Uterus (tissue), 4 donors: ENCODE measurements around the gene CCDC88B. TPM values are rescaled to one million over a fixed set of nuclear protein-coding genes. Genes with fewer than 3 reads are reported as not detected.
"Not testable (repeated sequence)": the region's sequence is repeated elsewhere in the genome, so short reads cannot be mapped to it uniquely, and the experiment has no call there.

Experiments used
- DNase-seq, 2 donors: peaks; one replicate each; pipeline ENCODE4 v3.0.0-alpha.2; 2019 to 2020
- H3K27ac ChIP-seq, 2 donors: fragments of 200-600 bp; sonication (generic); 1 replicate in 1 of 2; 2 replicates in 1 of 2; pipeline ENCODE4 v1.5.1; 2016 to 2018
- H3K27me3 ChIP-seq, 2 donors: fragments of 200-600 bp; sonication (generic); one replicate each; pipeline ENCODE4 v1.5.1; 2018 to 2019; ENCODE audit warnings: control low read depth in 1 of 2
- H3K36me3 ChIP-seq, 2 donors: fragments of 200-600 bp; sonication (generic); one replicate each; pipeline ENCODE4 v1.5.1; 2019; ENCODE audit warnings: control low read depth in 1 of 2
- H3K4me1 ChIP-seq, 2 donors: fragments of 200-600 bp; sonication (generic); one replicate each; pipeline ENCODE4 v1.5.1; 2018 to 2019; ENCODE audit warnings: control low read depth in 1 of 2
- H3K4me3 ChIP-seq, 2 donors: fragments of 200-600 bp; sonication (generic); 1 replicate in 1 of 2; 2 replicates in 1 of 2; pipeline ENCODE4 v1.5.1; 2018 to 2019; ENCODE audit warnings: mild to moderate bottlenecking in 1 of 2
- H3K9me3 ChIP-seq, 2 donors: fragments of 200-600 bp; sonication (generic); one replicate each; pipeline ENCODE4 v1.5.1; 2019; ENCODE audit warnings: control low read depth in 1 of 2
- CTCF ChIP-seq, 4 experiments: fragments of 200-600 bp in 2 of 4; fragments of 450-650 bp in 2 of 4; sonication (generic) in 2 of 4; IDR thresholded peaks; one replicate each; pipeline ENCODE4 v1.5.1; 2016 to 2019; ENCODE audit warnings: antibody characterized with exemption in 4 of 4, mild to moderate bottlenecking in 2 of 4, moderate library complexity in 1 of 4
- POLR2A ChIP-seq, 2 donors: fragments of 450-650 bp; IDR thresholded peaks; one replicate each; pipeline ENCODE4 v1.6.1; 2016; ENCODE audit warnings: antibody characterized with exemption in 2 of 2, mild to moderate bottlenecking in 1 of 2, moderate library complexity in 1 of 2
- intact Hi-C: fragments of 100-400 bp; cut with DNase I; formaldehyde crosslinking; loops from one replicate; pipeline ENCODE4 v1.15.1; 2023; ENCODE audit warnings: low total_unique reads
- total RNA-seq, 4 donors: library from RNA; depleted of rRNA in 3 of 4; stranded (reverse); fragments of >200 nt in 3 of 4; gene quantifications; one replicate each; pipeline versions ENCODE4 v1.1.0 to v1.2.4, GENCODE V29; 2014 to 2023
- donor health status: DM: yes; HTN: yes; CAD: no.

The CCDC88B gene
- total RNA-seq, 4 donors from 2014 or later = 0.29 to 5.7 (median 2.9) TPM

DNA sequence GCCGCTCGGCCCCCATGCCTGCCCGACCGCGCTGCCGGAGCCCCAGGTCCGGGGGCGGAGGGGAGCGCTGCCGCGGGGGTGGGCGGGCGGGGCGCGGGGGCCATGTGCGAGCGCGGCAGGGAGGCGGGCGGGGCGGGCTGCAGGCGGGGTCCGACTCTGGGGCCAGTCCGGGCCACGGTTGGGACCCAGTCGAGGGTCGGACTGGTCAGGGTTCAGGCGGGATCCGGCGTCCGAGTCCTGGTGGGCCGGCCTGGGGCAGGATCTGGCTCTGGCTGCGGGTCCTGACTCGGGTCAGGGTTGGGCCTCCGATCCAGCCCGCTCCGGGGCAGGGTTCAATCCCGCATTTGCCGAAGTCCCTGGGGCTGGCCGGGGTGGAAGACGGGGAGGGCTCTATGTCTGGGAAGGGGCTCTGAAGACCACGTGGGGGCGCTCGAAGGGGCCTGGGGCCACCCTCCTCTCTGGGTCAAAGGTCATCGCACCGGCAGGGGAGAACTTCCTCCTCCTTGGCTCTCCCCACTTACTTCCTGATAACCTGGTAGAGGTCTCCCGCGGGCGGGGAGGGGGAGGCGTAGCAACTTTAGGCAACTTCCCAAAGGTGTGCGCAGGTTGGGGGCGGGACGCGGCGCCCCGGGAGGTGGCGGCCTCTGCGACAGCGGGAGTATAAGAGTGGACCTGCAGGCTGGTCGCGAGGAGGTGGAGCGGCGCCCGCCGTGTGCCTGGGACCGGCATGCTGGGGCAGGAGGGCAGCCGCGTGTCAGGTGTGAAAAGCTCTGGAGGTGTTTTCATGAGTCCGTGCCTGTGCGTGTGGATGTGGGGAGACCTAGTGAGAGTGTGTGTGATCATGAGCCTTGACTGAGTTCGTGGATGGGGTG lies 34.1 kb upstream of the CCDC88B start:
- Histone ChIP-seq H3K9me3 (no peaks in the 10 kb centered on the region), H3K36me3 (no peaks in the 10 kb centered on the region), H3K4me1 (peaks cover 0 to 12% of the 10 kb centered on the region in 2 donors), H3K27me3 (no peaks in the 10 kb centered on the region), H3K4me3 (peak overlapping the region; percentile 53 to 63), H3K27ac (peak overlapping the region; percentile 55 to 92)
- peak; percentile 66 for DNase-seq
- TF ChIP-seq CTCF (IDR thresholded peaks at IDR 0.05) = no peak
- peak in 1 of 2 donors; percentile 27 for TF ChIP-seq POLR2A (IDR thresholded peaks at IDR 0.05)
- intact Hi-C loops = no loop called here

DNA sequence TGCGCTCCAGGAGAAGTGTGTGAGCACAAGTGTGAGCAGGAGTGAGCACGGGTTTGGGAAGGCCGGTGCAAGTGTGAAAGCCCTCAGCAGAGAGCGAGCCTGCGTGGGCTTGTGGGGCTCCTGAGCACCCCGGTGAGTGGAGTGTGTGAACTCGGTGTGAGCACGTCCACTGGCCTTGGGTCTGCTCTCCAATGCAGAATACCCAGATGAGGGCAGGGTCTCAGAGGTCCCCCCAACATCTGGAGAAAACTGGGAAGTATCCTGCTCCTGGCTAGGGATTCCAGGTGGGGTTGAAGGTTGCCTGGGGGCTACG lies 33.5 kb upstream of the CCDC88B start:
- peak overlapping the region; percentile 55 to 92 for H3K27ac ChIP-seq
- peaks cover 0 to 12% of the 10 kb centered on the region in 2 donors for H3K4me1 ChIP-seq
- intact Hi-C loops = no loop called here
- DNase-seq = no peak
- TF ChIP-seq CTCF (IDR thresholded peaks at IDR 0.05) (no peak), POLR2A (IDR thresholded peaks at IDR 0.05) (no peak)
- H3K4me3 ChIP-seq = peak overlapping the region; percentile 53 to 63
- H3K27me3 ChIP-seq = no peaks in the 10 kb centered on the region
- H3K9me3 ChIP-seq = no peaks in the 10 kb centered on the region
- H3K36me3 ChIP-seq = no peaks in the 10 kb centered on the region

GRCh38 chr11:64306876-64307622 lies 33.0 kb upstream of the CCDC88B start:
- no peaks in the 10 kb centered on the region for H3K36me3 ChIP-seq
- TF ChIP-seq CTCF (IDR thresholded peaks at IDR 0.05) (no peak), POLR2A (IDR thresholded peaks at IDR 0.05) (no peak)
- peaks cover 0 to 12% of the 10 kb centered on the region in 2 donors for H3K4me1 ChIP-seq
- H3K27ac ChIP-seq = peak overlapping the region; percentile 55 to 92
- no peaks in the 10 kb centered on the region for H3K9me3 ChIP-seq
- no peak overlapping the region for H3K4me3 ChIP-seq
- intact Hi-C loops = no loop called here
- no peaks in the 10 kb centered on the region for H3K27me3 ChIP-seq
- no peak for DNase-seq

DNA sequence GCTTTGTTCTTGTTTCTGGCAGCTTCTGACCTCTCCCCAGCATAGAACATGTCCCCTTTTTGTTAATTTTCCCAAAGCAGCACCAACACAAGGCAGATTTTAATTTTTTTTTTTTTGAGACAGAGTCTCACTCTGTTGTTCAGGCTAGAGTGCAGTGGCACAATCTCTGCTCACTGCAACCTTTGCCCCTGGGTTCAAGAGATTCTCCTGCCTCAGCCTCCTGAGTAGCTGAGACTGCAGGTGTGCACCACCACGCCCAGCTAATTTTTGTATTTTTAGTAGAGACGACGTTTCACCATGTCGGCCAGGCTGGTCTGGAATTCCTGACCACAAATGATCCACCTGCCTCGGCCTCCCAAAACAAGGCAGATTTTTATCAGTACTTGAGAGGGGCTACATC lies 32.2 kb upstream of the CCDC88B start:
- peaks cover 0 to 12% of the 10 kb centered on the region in 2 donors for H3K4me1 ChIP-seq
- intact Hi-C loops, H3K36me3 ChIP-seq, DNase-seq, H3K9me3 ChIP-seq, H3K4me3 ChIP-seq, H3K27me3 ChIP-seq, H3K27ac ChIP-seq: not testable (repeated sequence)

- intact Hi-C loops = no loop called here
- H3K36me3 ChIP-seq = no peaks in the 10 kb centered on the region
- no peak overlapping the region for H3K27ac ChIP-seq
- H3K4me3 ChIP-seq = no peak overlapping the region
- no peaks in the 10 kb centered on the region for H3K9me3 ChIP-seq
- no peaks in the 10 kb centered on the region for H3K4me1 ChIP-seq
- no peak for TF ChIP-seq POLR2A (IDR thresholded peaks at IDR 0.05)
- TF ChIP-seq CTCF (IDR thresholded peaks at IDR 0.05) = no peak
- no peaks in the 10 kb centered on the region for H3K27me3 ChIP-seq
- no peak for DNase-seq
Observed at GRCh38 chr11:64312947-64313346, 27.1 kb upstream of the CCDC88B start.
